Upper lobe of left lung (tissue), 6 donors: ENCODE measurements around the gene DCUN1D5. TPM values are rescaled to one million over a fixed set of nuclear protein-coding genes. Genes with fewer than 3 reads are reported as not detected.

Experiments
- ATAC-seq, 2 donors: fragments of 200-7000 bp; cut with Tn5 transposase; one replicate each; pipeline ENCODE4 v1.9.1; 2022; ENCODE audit warnings: mild to moderate bottlenecking in 2 of 2, moderate library complexity in 2 of 2; ENCODE audit not compliant: low FRiP score in 2 of 2
- DNase-seq, 2 donors: peaks; one replicate each; pipeline ENCODE4 v3.0.0-alpha.2; 2019 to 2020
- H3K27ac ChIP-seq, 4 donors: fragments of 200-600 bp; sonication (generic); one replicate each; pipeline ENCODE4 v1.5.1; 2016 to 2019
- H3K27me3 ChIP-seq, 4 donors: fragments of 200-600 bp; sonication (generic); one replicate each; pipeline ENCODE4 v1.5.1; 2017 to 2019
- H3K36me3 ChIP-seq, 4 donors: fragments of 200-600 bp; sonication (generic); one replicate each; pipeline ENCODE4 v1.5.1; 2016 to 2019
- H3K4me1 ChIP-seq, 4 donors: fragments of 200-600 bp; sonication (generic); one replicate each; pipeline ENCODE4 v1.5.1; 2018 to 2019
- H3K4me3 ChIP-seq, 4 donors: fragments of 200-600 bp; sonication (generic); one replicate each; pipeline ENCODE4 v1.5.1; 2017 to 2019; ENCODE audit warnings: mild to moderate bottlenecking in 2 of 4, moderate library complexity in 1 of 4
- H3K9me3 ChIP-seq, 4 donors: fragments of 200-600 bp; sonication (generic); one replicate each; pipeline ENCODE4 v1.5.1; 2018 to 2019
- EP300 ChIP-seq, 4 donors: sonication (generic); formaldehyde crosslinking; IDR thresholded peaks; one replicate each; pipeline ENCODE4 v1.5.1; 2017; ENCODE audit warnings: antibody characterized with exemption in 4 of 4, control low read depth in 2 of 4
- POLR2A ChIP-seq, 4 donors: fragments of 450-650 bp; IDR thresholded peaks; one replicate each; pipeline ENCODE4 v1.5.1; 2016 to 2017; ENCODE audit warnings: antibody characterized with exemption in 4 of 4, mild to moderate bottlenecking in 2 of 4
- POLR2AphosphoS5 ChIP-seq, 2 donors: sonication (generic); formaldehyde crosslinking; IDR thresholded peaks; one replicate each; pipeline ENCODE4 v1.5.1; 2017; ENCODE audit warnings: antibody characterized with exemption in 2 of 2
- WGBS, 2 donors: methylation state at CpG; one replicate each; pipeline ENCODE4 v1.1.5; 2017 to 2018; 5-methylcytosine and 5-hydroxymethylcytosine counted together
- total RNA-seq, 6 donors: library from RNA; depleted of rRNA in 4 of 6; stranded (reverse); fragments of >200 nt in 4 of 6; gene quantifications; one replicate each; pipeline versions ENCODE4 v1.1.0 to v1.2.1, GENCODE V29; 2016 to 2021
- TF ChIP-seq, protein P1 (sequence below), 6 experiments: fragments of 450-650 bp in 4 of 6; fragments of 200-600 bp in 2 of 6; sonication (generic) in 2 of 6; IDR thresholded peaks; one replicate each; pipeline ENCODE4 v1.5.1; 2016 to 2019; ENCODE audit warnings: antibody characterized with exemption in 6 of 6
- donor health status: DM: no; HTN: no; CAD: no; lungs with moderate emphysema.
- donor health status: DM: no; HTN: yes; CAD: no; lungs with severe emphysema.

Gene DCUN1D5
- total RNA-seq, 6 donors from 2014 or later, result 18.2 to 92.8 (median 43.9) TPM

DNA sequence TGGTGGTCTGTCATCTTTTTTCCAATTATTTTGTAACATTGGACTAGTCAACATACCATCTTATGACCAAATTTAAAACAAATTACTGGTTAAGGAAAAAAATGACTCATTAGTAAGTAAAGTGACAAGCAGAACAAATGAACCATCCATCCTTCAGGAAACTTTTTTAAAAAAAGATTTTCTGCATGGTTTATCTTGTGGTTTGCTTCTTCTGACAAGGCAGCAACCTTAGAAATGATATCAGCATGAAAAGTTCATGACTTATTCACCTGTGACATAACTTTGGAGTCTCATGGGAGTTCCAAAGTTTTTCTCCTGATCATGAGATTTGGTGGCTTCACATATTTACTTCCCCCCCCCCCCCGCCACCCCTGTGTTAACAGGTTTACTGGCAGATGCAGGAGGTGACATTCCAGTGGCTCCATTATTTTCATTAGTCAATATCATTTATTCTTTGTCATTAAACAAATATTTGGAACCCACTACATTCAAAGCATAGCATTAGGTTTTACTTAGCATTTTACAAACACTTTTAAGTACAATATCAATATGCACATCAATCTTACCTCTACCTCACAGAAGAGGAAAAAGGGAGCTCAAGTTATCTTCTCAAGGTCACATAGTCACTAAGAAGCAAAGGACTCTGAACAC lies 40.7 kb downstream of the DCUN1D5 start:
- WGBS, 2 donors, result 100% methylated on average over 1 of the region's 1 CpG
- TF ChIP-seq, protein P1, sequence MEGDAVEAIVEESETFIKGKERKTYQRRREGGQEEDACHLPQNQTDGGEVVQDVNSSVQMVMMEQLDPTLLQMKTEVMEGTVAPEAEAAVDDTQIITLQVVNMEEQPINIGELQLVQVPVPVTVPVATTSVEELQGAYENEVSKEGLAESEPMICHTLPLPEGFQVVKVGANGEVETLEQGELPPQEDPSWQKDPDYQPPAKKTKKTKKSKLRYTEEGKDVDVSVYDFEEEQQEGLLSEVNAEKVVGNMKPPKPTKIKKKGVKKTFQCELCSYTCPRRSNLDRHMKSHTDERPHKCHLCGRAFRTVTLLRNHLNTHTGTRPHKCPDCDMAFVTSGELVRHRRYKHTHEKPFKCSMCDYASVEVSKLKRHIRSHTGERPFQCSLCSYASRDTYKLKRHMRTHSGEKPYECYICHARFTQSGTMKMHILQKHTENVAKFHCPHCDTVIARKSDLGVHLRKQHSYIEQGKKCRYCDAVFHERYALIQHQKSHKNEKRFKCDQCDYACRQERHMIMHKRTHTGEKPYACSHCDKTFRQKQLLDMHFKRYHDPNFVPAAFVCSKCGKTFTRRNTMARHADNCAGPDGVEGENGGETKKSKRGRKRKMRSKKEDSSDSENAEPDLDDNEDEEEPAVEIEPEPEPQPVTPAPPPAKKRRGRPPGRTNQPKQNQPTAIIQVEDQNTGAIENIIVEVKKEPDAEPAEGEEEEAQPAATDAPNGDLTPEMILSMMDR (IDR thresholded peaks at IDR 0.05), result no peak
- TF ChIP-seq POLR2AphosphoS5 (IDR thresholded peaks at IDR 0.05), result no peak
- TF ChIP-seq POLR2A (IDR thresholded peaks at IDR 0.05), result no peak
- TF ChIP-seq EP300 (IDR thresholded peaks at IDR 0.05), result no peak
- Histone ChIP-seq H3K4me1 (peaks cover 0 to 7% (median 2%) of the 10 kb centered on the region in 4 donors), H3K27ac (no peak overlapping the region), H3K27me3 (no peaks in the 10 kb centered on the region), H3K36me3 (no peaks in the 10 kb centered on the region), H3K4me3 (no peak overlapping the region), H3K9me3 (no peaks in the 10 kb centered on the region)
- no peak for DNase-seq
- ATAC-seq, result no peak

DNA sequence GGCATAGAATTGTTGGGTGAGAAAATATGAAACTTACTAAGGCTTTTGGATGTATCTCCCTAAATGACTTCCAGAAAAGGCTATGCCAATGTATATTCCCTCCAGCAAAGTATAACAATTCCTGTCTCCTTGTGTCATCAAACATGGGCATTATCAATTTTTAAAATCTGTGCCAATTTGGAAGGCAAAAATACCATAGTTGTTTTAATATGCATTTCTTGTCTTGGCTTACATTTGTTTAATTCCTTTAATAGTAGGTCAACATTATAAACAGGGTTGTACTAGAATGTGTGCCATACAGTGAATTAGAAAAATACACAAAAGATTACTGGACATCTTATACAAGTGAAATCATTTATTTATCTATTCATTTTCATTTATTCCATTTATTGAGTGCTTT lies 41.6 kb downstream of the DCUN1D5 start:
- ATAC-seq, result no peak
- Histone ChIP-seq H3K9me3 (no peaks in the 10 kb centered on the region), H3K27me3 (no peaks in the 10 kb centered on the region), H3K4me1 (peaks cover 0 to 7% (median 2%) of the 10 kb centered on the region in 4 donors), H3K4me3 (no peak overlapping the region), H3K36me3 (no peaks in the 10 kb centered on the region), H3K27ac (no peak overlapping the region)
- TF ChIP-seq, protein P1 (IDR thresholded peaks at IDR 0.05), result no peak
- no peak for TF ChIP-seq POLR2A (IDR thresholded peaks at IDR 0.05)
- TF ChIP-seq POLR2AphosphoS5 (IDR thresholded peaks at IDR 0.05), result no peak
- TF ChIP-seq EP300 (IDR thresholded peaks at IDR 0.05), result no peak
- no peak for DNase-seq

DNA sequence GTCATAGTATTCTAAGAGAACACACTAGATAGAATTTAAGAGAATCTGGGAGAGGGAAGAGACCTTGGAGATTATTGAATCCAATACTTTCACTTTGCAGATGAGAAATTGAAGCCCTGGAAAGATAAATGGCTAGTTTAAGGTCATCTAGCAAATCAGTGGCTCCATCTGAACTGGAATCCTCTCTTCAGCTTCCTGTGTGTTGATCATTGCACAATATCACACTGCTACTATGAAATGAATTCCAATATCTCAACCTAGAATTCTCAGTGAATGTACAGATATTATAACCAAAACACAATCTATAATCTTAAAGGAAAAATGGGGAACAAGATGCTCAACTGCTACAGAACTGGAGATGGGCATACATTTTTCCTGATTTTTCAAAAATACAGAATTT lies 44.1 kb downstream of the DCUN1D5 start:
- Histone ChIP-seq H3K4me1 (no peaks in the 10 kb centered on the region), H3K9me3 (no peaks in the 10 kb centered on the region), H3K27ac (no peak overlapping the region), H3K27me3 (no peaks in the 10 kb centered on the region), H3K36me3 (no peaks in the 10 kb centered on the region), H3K4me3 (no peak overlapping the region)
- no peak for ATAC-seq
- TF ChIP-seq POLR2AphosphoS5 (IDR thresholded peaks at IDR 0.05) (no peak), EP300 (IDR thresholded peaks at IDR 0.05) (no peak), POLR2A (IDR thresholded peaks at IDR 0.05) (no peak)
- TF ChIP-seq, protein P1 (IDR thresholded peaks at IDR 0.05), result no peak
- no peak for DNase-seq

DNA sequence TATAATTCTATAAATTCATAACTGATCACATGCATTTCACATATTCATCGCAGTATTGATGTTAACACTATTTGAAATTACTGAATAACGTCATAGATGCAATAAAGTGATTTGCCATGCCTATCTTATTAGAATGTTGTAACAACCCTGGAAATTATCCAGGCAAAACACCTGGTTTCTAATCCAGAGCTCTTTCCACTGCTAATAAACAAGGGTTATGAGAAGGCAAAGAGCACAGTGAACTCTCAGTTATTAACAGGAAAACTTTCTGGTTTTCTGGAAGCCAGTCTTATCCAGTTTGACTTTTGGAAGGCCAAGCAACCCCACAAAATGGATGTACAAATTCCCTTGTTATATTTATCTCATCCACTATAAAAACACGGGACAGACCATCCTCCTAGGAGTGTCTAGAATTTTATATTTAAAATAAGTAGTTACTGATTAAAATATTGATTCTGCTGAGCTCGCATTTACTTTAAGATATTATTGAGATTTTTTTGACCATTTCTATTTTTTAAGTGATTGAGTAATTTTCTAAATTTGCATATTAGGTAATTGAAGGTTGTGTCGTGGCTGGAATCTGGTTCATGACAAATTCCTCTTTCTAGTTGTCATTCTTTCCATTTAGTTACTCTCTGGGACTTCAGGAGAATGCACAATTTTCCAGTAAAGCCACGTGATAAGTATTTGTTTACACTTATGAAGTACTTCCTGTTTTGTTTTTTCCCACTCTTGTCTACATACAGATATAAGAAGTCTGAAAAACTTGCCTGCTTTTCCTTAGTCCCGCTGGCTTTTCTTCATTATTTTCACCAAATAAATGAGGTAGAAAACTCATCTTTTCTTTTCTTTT lies 47.9 kb downstream of the DCUN1D5 start:
- Histone ChIP-seq H3K4me3 (no peak overlapping the region), H3K9me3 (no peaks in the 10 kb centered on the region), H3K27ac (no peak overlapping the region), H3K36me3 (no peaks in the 10 kb centered on the region), H3K4me1 (no peaks in the 10 kb centered on the region), H3K27me3 (no peaks in the 10 kb centered on the region)
- no peak for ATAC-seq
- DNase-seq, result no peak
- WGBS, 2 donors, result 75% methylated on average over 7 of the region's 7 CpGs
- no peak for TF ChIP-seq EP300 (IDR thresholded peaks at IDR 0.05)
- TF ChIP-seq, protein P1 (IDR thresholded peaks at IDR 0.05), result no peak
- TF ChIP-seq POLR2AphosphoS5 (IDR thresholded peaks at IDR 0.05), result no peak
- no peak for TF ChIP-seq POLR2A (IDR thresholded peaks at IDR 0.05)
